Measurements from ENCODE around the gene TRAK2. TPM values are rescaled to one million over a fixed set of nuclear protein-coding genes. Genes with fewer than 3 reads are reported as not detected.

Gene TRAK2
- total and polyA plus RNA-seq, 2 of the 13 experiments (the other 11 are each of a cell fraction or from before 2014, with no cell fraction given), result 7.7 to 21.0 TPM

DNA sequence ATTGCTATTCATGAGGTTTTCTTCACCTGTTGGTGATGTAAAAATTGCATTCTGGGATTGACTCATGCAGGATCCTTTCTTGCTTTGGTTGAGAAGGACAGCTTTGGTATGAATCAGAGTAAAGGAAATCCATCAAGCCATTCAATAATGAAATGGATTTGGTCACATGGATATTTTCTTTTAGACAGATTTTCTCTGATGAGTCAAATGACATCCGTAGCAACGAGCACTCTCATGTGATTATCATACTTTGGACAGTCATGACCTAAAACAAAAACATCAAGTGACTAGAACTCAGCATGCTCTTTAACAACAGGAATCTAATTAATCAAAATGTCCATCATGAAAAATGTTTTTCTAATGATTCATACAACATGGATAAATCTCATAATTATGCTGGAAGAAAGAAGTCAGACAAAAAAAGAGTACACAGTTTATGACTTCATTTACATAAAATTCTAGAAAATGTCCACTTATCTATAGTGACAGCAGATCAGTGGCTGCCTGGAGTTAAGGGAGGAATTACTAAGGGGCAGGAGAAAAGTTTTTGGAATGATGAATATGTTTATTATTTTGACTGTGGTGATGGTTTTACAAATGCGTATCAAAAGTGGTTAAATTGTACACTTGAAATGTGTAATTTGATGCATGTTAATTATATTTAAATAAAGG is 30.7 kb downstream of the TRAK2 start (continued):
- TF ChIP-seq, protein P1, sequence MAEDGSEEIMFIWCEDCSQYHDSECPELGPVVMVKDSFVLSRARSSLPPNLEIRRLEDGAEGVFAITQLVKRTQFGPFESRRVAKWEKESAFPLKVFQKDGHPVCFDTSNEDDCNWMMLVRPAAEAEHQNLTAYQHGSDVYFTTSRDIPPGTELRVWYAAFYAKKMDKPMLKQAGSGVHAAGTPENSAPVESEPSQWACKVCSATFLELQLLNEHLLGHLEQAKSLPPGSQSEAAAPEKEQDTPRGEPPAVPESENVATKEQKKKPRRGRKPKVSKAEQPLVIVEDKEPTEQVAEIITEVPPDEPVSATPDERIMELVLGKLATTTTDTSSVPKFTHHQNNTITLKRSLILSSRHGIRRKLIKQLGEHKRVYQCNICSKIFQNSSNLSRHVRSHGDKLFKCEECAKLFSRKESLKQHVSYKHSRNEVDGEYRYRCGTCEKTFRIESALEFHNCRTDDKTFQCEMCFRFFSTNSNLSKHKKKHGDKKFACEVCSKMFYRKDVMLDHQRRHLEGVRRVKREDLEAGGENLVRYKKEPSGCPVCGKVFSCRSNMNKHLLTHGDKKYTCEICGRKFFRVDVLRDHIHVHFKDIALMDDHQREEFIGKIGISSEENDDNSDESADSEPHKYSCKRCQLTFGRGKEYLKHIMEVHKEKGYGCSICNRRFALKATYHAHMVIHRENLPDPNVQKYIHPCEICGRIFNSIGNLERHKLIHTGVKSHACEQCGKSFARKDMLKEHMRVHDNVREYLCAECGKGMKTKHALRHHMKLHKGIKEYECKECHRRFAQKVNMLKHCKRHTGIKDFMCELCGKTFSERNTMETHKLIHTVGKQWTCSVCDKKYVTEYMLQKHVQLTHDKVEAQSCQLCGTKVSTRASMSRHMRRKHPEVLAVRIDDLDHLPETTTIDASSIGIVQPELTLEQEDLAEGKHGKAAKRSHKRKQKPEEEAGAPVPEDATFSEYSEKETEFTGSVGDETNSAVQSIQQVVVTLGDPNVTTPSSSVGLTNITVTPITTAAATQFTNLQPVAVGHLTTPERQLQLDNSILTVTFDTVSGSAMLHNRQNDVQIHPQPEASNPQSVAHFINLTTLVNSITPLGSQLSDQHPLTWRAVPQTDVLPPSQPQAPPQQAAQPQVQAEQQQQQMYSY (CRISPR knock-in tag; IDR thresholded peaks at IDR 0.05), result no peak

DNA sequence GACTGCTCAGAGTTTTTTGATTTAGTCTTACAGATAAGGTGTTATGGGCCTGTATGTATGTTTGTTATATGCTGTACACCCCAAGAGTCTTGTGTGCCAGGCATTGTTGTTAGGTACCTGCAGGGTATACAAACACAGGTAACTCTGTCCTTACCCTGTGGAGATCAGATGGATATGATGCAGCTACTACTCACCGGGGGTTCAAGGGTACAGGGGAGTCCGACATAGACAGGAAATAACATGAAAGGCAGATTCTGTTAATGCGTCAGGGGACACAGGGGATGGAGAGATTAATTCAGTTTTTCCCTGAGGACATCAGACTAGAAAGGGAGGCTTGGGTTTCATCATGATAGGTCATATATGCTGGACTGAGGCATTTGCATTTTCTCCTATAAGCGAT is 31.3 kb downstream of the TRAK2 start:
- peaks cover 14% of the 10 kb centered on the region; the same call in 1 of the 2 replicates for H3K4me1 ChIP-seq (ENCODE audit: insufficient read depth, low read length)
- H3K27me3 ChIP-seq (ENCODE audit: control insufficient read depth in 1 of 2, insufficient read depth in 2 of 2, low read length in 2 of 2), result no peaks in the 10 kb centered on the region
- in situ Hi-C loops (cut with HindIII; ENCODE audit: extremely low pct_ligation_motif_present, low pct_unique_long_range_greater_than_20kb) (no loop called here), intact Hi-C loops (cut with micrococcal nuclease; ENCODE audit: unreplicated experiment) (no loop called here)
- no peak overlapping the region for H3K27ac ChIP-seq (ENCODE audit: extremely low read length, insufficient read depth, low read length)
- FAIRE-seq, result no peak
- WGBS (ENCODE audit: low lambda C conversion rate), result 97% methylated on average over 4 of the region's 4 CpGs
- H3K9ac ChIP-seq (ENCODE audit: insufficient read depth, low read depth, low read length), result no peak overlapping the region
- H4K20me1 ChIP-seq (ENCODE audit: insufficient read depth, low read length), result no peaks in the 10 kb centered on the region
- no peak overlapping the region for H2AFZ ChIP-seq (ENCODE audit: low read length)
- H3K4me2 ChIP-seq (ENCODE audit: low read depth, low read length), result no peak overlapping the region
- TF ChIP-seq MAF1 (CRISPR knock-in tag; IDR thresholded peaks at IDR 0.05; ENCODE audit: borderline replicate concordance) (no peak), ZNF773 (CRISPR knock-in tag; IDR thresholded peaks at IDR 0.05; ENCODE audit: borderline replicate concordance) (no peak), ZSCAN22 (CRISPR knock-in tag; IDR thresholded peaks at IDR 0.05) (no peak), ZNF776 (CRISPR knock-in tag; IDR thresholded peaks at IDR 0.05) (no peak), SMARCC2 (IDR thresholded peaks at IDR 0.05) (no peak), ZBTB21 (CRISPR knock-in tag; IDR thresholded peaks at IDR 0.05) (no peak), AGO2 (optimal IDR thresholded peaks at IDR 0.05; ENCODE audit: low read depth, low read length) (no peak), SP5 (CRISPR knock-in tag; IDR thresholded peaks at IDR 0.05; ENCODE audit: borderline replicate concordance, low read depth) (no peak), ZNF766 (CRISPR knock-in tag; IDR thresholded peaks at IDR 0.05; ENCODE audit: borderline replicate concordance) (no peak), MTA1 (CRISPR knock-in tag; IDR thresholded peaks at IDR 0.05; ENCODE audit: borderline replicate concordance) (no peak), HOXA3 (CRISPR knock-in tag; IDR thresholded peaks at IDR 0.05) (no peak), ZNF563 (CRISPR knock-in tag; IDR thresholded peaks at IDR 0.05) (no peak), AKAP8 (CRISPR knock-in tag; IDR thresholded peaks at IDR 0.05) (no peak)
- TF ChIP-seq, protein P2, sequence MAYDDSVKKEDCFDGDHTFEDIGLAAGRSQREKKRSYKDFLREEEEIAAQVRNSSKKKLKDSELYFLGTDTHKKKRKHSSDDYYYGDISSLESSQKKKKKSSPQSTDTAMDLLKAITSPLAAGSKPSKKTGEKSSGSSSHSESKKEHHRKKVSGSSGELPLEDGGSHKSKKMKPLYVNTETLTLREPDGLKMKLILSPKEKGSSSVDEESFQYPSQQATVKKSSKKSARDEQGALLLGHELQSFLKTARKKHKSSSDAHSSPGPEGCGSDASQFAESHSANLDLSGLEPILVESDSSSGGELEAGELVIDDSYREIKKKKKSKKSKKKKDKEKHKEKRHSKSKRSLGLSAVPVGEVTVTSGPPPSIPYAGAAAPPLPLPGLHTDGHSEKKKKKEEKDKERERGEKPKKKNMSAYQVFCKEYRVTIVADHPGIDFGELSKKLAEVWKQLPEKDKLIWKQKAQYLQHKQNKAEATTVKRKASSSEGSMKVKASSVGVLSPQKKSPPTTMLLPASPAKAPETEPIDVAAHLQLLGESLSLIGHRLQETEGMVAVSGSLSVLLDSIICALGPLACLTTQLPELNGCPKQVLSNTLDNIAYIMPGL (CRISPR knock-in tag; IDR thresholded peaks at IDR 0.05; ENCODE audit: borderline replicate concordance in 1 of 2, low read depth in 1 of 2), result no peak
- H3K79me2 ChIP-seq (ENCODE audit: insufficient read depth, low read length), result peaks cover 2% of the 10 kb centered on the region
- H3K4me3 ChIP-seq (replicated peaks in 1 of 3; ENCODE audit: insufficient read depth in 1 of 3, low read depth in 2 of 3, low read length in 3 of 3), result no peak overlapping the region
- TSS peak; percentile 30 for BruUV-seq (replicated peaks)
- DNase-seq (ENCODE audit: low spot score), result no peak
- no peak for ATAC-seq
- peaks cover 3 to 7% of the 10 kb centered on the region in 2 experiments; a peak in 2 of 5 replicates for H3K36me3 ChIP-seq (replicated peaks in 1 of 2; ENCODE audit: control insufficient read depth in 1 of 2, insufficient read depth in 2 of 2, low read length in 2 of 2)
- CTCF ChIA-PET (ENCODE audit: low intra/inter-chr PET ratio, low total read pairs), result no interaction called here
- H3K9me3 ChIP-seq (ENCODE audit: low read length), result no peaks in the 10 kb centered on the region
- POLR2A ChIA-PET, result no interaction called here

Measured in HepG2 (cell line).